Ovary (tissue), 9 donors: Measurements from ENCODE around the gene TTC31. TPM values are rescaled to one million over a fixed set of nuclear protein-coding genes. Genes with fewer than 3 reads are reported as not detected.
"Not testable (repeated sequence)": the region's sequence is repeated elsewhere in the genome, so short reads cannot be mapped to it uniquely, and the experiment has no call there.

Experiments
- DNase-seq, 5 donors: peaks; one replicate each; pipeline ENCODE4 v3.0.0-alpha.2; 2019 to 2020
- H3K27ac ChIP-seq, 2 donors: fragments of 200-600 bp; one replicate each; pipeline versions ENCODE4 v1.5.1 to v1.8.0; 2019 to 2022
- H3K27me3 ChIP-seq: fragments of 200-600 bp; one replicate; pipeline ENCODE4 v1.8.0; 2022
- H3K36me3 ChIP-seq: fragments of 200-600 bp; sonication (generic); one replicate; pipeline ENCODE4 v1.5.1; 2019
- H3K4me1 ChIP-seq: one replicate; pipeline ENCODE4 v1.8.1; 2013; ENCODE audit warnings: mild to moderate bottlenecking, moderate library complexity; ENCODE audit not compliant: insufficient read depth
- H3K4me3 ChIP-seq: fragments of 200-600 bp; sonication (generic); one replicate; pipeline ENCODE4 v1.5.1; 2017
- H3K9me3 ChIP-seq, 2 donors: fragments of 200-600 bp in 1 of 2; sonication (generic) in 1 of 2; one replicate each; pipeline versions ENCODE4 v1.5.1 to v1.8.1; 2013 to 2019; ENCODE audit warnings: mild to moderate bottlenecking in 1 of 2, moderate library complexity in 1 of 2
- EP300 ChIP-seq: sonication (generic); formaldehyde crosslinking; IDR thresholded peaks from one replicate; pipeline ENCODE4 v1.6.1; 2017; ENCODE audit warnings: antibody characterized with exemption
- POLR2A ChIP-seq: fragments of 450-650 bp; IDR thresholded peaks from one replicate; pipeline ENCODE4 v1.6.1; 2017; ENCODE audit warnings: antibody characterized with exemption, mild to moderate bottlenecking, moderate library complexity
- WGBS, 3 donors: extraction: QIAGEN DNeasy Blood & Tissue Kit in 1 of 3; methylation state at CpG; one replicate each; pipeline versions ENCODE4 v1.1.5 to v1.1.7; 2013 to 2017; 5-methylcytosine and 5-hydroxymethylcytosine counted together
- intact Hi-C, 4 donors: fragments of 100-400 bp; cut with DNase I; formaldehyde crosslinking; loops; one replicate each; pipeline versions ENCODE4 v1.11.0 to v1.15.1; 2022 to 2023
- polyA plus RNA-seq, 2 donors: library from polyadenylated mRNA; stranded (reverse); fragments of 200-250 nt in 1 of 2; fragments of 350-450 nt in 1 of 2; fragmentation: Illumina TruSeq in 1 of 2; extraction: RNeasy Lipid Tissue Mini Kit (QIAGEN cat#74804) in 1 of 2; gene quantifications; one replicate each; pipeline ENCODE4 v1.2.3, GENCODE V29; 2013 to 2014
- total RNA-seq, 7 donors: library from RNA; depleted of rRNA in 2 of 7; stranded (reverse); fragments of >200 nt in 2 of 7; fragmentation: NEBNext Ultra II Directional in 3 of 7; extraction: Animal tissue kit (Norgen Biotek cat#: 25700) in 3 of 7; gene quantifications; one replicate each; pipeline versions ENCODE4 v1.1.0 to v1.2.4, GENCODE V29; 2016 to 2023
- TF ChIP-seq, protein P1 (sequence below), 3 donors: fragments of 450-650 bp in 2 of 3; fragments of 200-600 bp in 1 of 3; IDR thresholded peaks; one replicate each; pipeline versions ENCODE4 v1.5.1 to v1.8.0; 2016 to 2022; ENCODE audit warnings: antibody characterized with exemption in 3 of 3, mild to moderate bottlenecking in 1 of 3
- donor health status: DM: no; HTN: no; CAD: no; lungs with moderate emphysema.
- donor health status: DM: no; HTN: no; CAD: no.
- donor health status: Bipolar disorder and iron deficiency.
- donor health status: DM: yes; HTN: yes; CAD: no.
- donor health status: DM: no; HTN: no; CAD: no.
- donor health status: DM: yes; HTN: yes; CAD: no.

TTC31 gene
- total and polyA plus RNA-seq, 9 donors: 12.9 to 21.7 (median 15.7) TPM

DNA sequence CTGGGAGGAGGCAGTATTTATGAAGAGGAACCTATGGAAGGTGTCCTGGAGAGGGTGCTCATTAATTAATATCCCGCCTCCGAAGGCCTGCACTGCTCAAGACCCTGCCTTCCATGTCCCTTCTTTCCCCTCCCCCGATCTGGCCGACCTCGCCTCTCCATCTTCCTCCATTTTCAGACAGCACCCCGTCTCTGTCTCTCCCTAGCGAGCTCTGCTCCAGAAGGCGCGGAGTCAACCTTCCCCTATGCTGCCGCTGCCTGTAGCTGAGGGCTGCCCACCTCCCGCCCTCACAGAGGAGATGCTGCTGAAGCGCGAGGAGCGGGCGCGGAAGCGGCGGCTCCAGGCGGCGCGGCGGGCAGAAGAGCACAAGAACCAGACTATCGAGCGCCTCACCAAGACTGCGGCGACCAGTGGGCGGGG, 25.7 kb upstream of the TTC31 start:
- DNase-seq: no peak
- Histone ChIP-seq H3K4me1 (peaks cover 9% of the 10 kb centered on the region), H3K36me3 (no peaks in the 10 kb centered on the region), H3K9me3 (no peaks in the 10 kb centered on the region), H3K27ac (peak overlapping the region; percentile 81 to 85), H3K27me3 (no peaks in the 10 kb centered on the region), H3K4me3 (peak overlapping the region; percentile 54)
- intact Hi-C loops: no loop called here
- TF ChIP-seq, protein P1, sequence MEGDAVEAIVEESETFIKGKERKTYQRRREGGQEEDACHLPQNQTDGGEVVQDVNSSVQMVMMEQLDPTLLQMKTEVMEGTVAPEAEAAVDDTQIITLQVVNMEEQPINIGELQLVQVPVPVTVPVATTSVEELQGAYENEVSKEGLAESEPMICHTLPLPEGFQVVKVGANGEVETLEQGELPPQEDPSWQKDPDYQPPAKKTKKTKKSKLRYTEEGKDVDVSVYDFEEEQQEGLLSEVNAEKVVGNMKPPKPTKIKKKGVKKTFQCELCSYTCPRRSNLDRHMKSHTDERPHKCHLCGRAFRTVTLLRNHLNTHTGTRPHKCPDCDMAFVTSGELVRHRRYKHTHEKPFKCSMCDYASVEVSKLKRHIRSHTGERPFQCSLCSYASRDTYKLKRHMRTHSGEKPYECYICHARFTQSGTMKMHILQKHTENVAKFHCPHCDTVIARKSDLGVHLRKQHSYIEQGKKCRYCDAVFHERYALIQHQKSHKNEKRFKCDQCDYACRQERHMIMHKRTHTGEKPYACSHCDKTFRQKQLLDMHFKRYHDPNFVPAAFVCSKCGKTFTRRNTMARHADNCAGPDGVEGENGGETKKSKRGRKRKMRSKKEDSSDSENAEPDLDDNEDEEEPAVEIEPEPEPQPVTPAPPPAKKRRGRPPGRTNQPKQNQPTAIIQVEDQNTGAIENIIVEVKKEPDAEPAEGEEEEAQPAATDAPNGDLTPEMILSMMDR (IDR thresholded peaks at IDR 0.05): no peak
- TF ChIP-seq POLR2A (no peak), EP300 (no peak)
- 2% methylated on average over 27 of the region's 27 CpGs for WGBS, 3 donors

DNA sequence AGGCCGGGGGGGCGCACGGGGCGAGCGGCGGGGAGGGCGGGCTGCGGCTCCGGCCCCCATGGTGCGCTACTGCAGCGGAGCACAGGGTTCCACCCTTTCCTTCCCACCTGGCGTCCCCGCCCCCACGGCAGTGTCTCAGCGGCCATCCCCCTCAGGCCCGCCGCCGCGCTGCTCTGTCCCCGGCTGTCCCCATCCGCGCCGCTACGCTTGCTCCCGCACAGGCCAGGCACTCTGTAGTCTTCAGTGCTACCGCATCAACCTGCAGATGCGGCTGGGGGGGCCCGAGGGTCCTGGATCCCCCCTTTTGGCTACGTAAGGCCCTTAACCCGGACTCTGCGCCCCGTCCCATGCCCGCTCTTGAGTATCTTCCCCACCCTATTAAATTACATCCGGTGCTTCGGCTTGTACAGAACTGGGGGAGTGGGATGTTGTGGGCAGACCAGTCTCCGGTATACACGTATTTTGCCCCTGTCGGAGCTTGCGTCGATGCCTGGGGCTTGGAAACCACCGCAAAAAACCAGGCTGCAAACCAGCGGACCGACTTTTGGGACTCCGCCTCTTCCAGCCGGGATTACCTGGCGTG, 25.2 kb upstream of the TTC31 start:
- Histone ChIP-seq H3K4me3 (peak overlapping the region; percentile 54), H3K27ac (peak overlapping the region; percentile 81 to 85), H3K4me1 (peaks cover 9% of the 10 kb centered on the region), H3K36me3 (no peaks in the 10 kb centered on the region), H3K9me3 (no peaks in the 10 kb centered on the region), H3K27me3 (no peaks in the 10 kb centered on the region)
- WGBS, 3 donors: 0 to 1% (median 1%) methylated on average over 37 to 46 of the region's 46 CpGs
- TF ChIP-seq EP300 (peak; percentile 25), POLR2A (peak; percentile 56)
- TF ChIP-seq, protein P1 (IDR thresholded peaks at IDR 0.05): no peak
- peak; percentile 65 to 82 (median 72) for DNase-seq
- intact Hi-C loops: no loop called here

DNA sequence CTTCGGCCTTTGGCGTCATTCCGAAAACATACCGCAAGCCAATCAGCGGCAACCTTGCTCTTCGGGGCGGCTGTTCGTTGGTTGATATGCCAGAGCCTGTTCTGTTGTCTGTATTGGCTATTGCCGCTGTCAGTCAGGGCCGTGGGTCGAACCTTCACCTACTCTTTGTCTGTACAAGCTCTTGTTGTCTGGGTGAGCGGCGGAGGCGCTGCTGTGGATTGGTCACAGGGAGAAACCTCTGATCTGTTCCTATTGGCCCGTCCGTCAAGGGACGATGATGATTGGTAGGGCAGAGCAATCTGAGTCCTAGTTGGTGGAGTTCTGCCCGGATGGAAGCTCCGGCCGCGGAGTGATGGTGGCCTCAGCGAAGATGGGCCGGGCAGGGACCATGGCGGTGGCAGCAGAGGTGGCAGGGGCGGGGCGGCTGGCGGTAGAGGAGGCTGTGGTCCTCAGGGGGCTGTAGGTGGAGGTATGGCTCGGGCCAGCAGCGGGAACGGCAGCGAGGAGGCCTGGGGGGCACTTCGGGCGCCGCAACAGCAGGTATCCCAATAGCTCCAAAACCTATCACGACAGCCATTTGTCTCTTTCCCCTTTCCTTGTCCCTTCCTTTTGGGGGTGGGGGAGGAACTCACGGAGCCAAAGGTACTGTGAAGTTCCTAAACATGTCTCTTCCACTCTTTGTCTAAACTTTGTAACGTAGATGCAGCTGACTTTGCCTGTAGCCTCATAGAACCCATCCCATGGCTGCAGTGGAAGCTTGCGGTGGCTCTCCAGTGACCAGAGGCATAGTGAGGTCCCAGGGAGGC, 24.5 kb upstream of the TTC31 start, which contains the start of gene WBP1:
Gene WBP1, plus strand, starts transcription at position 307 of the 806 bp plus-strand sequence. Its CDS starts 165 bp downstream, at position 472.
- Histone ChIP-seq H3K27me3 (no peaks in the 10 kb centered on the region), H3K36me3 (no peaks in the 10 kb centered on the region), H3K4me3 (peak within 1 kb of the TSS; percentile 62), H3K4me1 (peaks cover 9% of the 10 kb centered on the region), H3K27ac (peak within 1 kb of the TSS; percentile 81 to 85), H3K9me3 (no peaks in the 10 kb centered on the region)
- TF ChIP-seq EP300 (no peak), POLR2A (no peak)
- TF ChIP-seq, protein P1 (IDR thresholded peaks at IDR 0.05): no peak
- peak; percentile 99 to 100 (median 99) for DNase-seq
- intact Hi-C loops: no loop called here
- 0 to 1% (median 0%) methylated on average over 37 to 38 of the region's 38 CpGs for WGBS, 3 donors

DNA sequence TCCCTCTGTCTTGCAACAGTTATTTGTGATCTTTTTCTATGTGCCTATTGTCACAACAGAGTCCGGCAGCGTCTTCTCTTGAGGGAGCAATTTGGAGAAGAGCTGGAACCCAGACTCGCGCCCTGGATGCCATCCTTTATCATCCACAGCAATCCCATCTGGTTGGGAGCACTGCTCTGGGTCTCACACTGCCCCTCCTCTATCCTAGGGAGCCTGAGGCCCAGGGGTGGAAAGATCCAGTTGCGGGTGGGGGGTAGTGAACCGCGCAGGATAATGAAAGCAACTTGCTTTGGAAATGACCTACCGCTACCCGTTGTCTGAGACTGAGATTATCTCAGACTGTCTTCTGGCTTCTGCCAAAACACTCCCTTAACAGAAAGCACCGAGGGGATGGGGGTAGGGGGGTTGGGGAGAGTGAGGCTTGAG, 23.9 kb upstream of the TTC31 start:
- Histone ChIP-seq H3K27ac (peak overlapping the region in 1 of 2 donors; percentile 56), H3K27me3 (no peaks in the 10 kb centered on the region), H3K9me3 (no peaks in the 10 kb centered on the region), H3K36me3 (no peaks in the 10 kb centered on the region), H3K4me1 (peaks cover 10% of the 10 kb centered on the region), H3K4me3 (peak overlapping the region; percentile 62)
- intact Hi-C loops: no loop called here
- DNase-seq: no peak
- WGBS, 3 donors: 0 to 1% (median 1%) methylated on average over 10 of the region's 10 CpGs
- TF ChIP-seq, protein P1 (IDR thresholded peaks at IDR 0.05): no peak
- TF ChIP-seq EP300: no peak
- no peak for TF ChIP-seq POLR2A

DNA sequence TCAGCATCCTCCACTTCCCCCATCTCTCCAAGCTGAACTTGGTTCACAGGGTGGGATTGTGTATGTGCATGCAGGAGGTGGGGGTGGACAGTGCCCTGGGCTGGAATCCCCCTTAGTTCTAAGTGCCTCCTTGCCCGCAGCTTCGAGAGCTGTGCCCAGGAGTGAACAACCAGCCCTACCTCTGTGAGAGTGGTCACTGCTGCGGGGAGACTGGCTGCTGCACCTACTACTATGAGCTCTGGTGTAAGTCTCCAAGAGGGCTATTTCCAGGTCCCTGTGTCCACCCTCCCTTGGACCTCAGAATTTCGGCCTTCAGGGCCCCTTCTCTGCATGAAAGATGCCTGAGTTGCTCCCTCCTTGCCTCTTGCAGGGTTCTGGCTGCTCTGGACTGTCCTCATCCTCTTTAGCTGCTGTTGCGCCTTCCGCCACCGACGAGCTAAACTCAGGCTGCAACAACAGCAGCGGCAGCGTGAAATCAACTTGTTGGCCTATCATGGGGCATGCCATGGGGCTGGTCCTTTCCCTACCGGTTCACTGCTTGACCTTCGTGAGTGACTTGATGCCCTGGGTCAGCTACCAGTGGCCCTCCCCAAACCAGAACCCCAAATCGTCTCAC, 23.3 kb upstream of the TTC31 start:
- H3K4me1 ChIP-seq: peaks cover 15% of the 10 kb centered on the region
- H3K27me3 ChIP-seq, H3K27ac ChIP-seq, H3K36me3 ChIP-seq, H3K9me3 ChIP-seq, H3K4me3 ChIP-seq, DNase-seq, intact Hi-C loops: not testable (repeated sequence)
- WGBS, 3 donors: 68 to 76% (median 69%) methylated on average over 13 of the region's 13 CpGs

DNA sequence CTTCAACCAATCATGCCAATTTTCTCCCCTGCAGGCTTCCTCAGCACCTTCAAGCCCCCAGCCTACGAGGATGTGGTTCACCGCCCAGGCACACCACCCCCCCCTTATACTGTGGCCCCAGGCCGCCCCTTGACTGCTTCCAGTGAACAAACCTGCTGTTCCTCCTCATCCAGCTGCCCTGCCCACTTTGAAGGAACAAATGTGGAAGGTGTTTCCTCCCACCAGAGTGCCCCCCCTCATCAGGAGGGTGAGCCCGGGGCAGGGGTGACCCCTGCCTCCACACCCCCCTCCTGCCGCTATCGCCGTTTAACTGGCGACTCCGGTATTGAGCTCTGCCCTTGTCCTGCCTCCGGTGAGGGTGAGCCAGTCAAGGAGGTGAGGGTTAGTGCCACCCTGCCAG, 22.7 kb upstream of the TTC31 start:
- 64 to 69% (median 65%) methylated on average over 10 of the region's 10 CpGs for WGBS, 3 donors
- peaks cover 15% of the 10 kb centered on the region for H3K4me1 ChIP-seq
- H3K9me3 ChIP-seq, H3K36me3 ChIP-seq, DNase-seq, H3K27me3 ChIP-seq, H3K27ac ChIP-seq, H3K4me3 ChIP-seq, intact Hi-C loops: not testable (repeated sequence)
